ENCODE measurements around the gene RGS7. TPM values are rescaled to one million over a fixed set of nuclear protein-coding genes. Genes with fewer than 3 reads are reported as not detected.
"Not testable (repeated sequence)": the region's sequence is repeated elsewhere in the genome, so short reads cannot be mapped to it uniquely, and the experiment has no call there.

The RGS7 gene
- total RNA-seq, 1 donor from 2014 or later = 1.9 TPM

- no peak overlapping the region for H3K27ac Mint-ChIP-seq
- TF ChIP-seq CTCF (IDR thresholded peaks at IDR 0.05; ENCODE audit: unreplicated experiment) = no peak
- peaks cover 5% of the 10 kb centered on the region for H3K9me3 Mint-ChIP-seq
- no peak for DNase-seq (ENCODE audit: low spot score in 2 of 2, unreplicated experiment in 2 of 2)
- peaks cover 15% of the 10 kb centered on the region for H3K4me1 Mint-ChIP-seq
- no peaks in the 10 kb centered on the region for H3K36me3 Mint-ChIP-seq
- no peaks in the 10 kb centered on the region for H3K27me3 Mint-ChIP-seq (ENCODE audit: low read depth)
- H3K4me3 Mint-ChIP-seq = no peak overlapping the region
These were observed 200.6 kb downstream of the RGS7 start for GRCh38 chr1:241156231-241156965.

- Mint-ChIP-seq H3K4me3 (no peak overlapping the region), H3K27me3 (ENCODE audit: low read depth) (no peaks in the 10 kb centered on the region), H3K27ac (no peak overlapping the region), H3K9me3 (peaks cover 9% of the 10 kb centered on the region), H3K4me1 (no peaks in the 10 kb centered on the region), H3K36me3 (no peaks in the 10 kb centered on the region)
- no peak for DNase-seq (ENCODE audit: low spot score in 2 of 2, unreplicated experiment in 2 of 2)
- TF ChIP-seq CTCF (IDR thresholded peaks at IDR 0.05; ENCODE audit: unreplicated experiment) = no peak
These were observed 211.1 kb downstream of the RGS7 start for GRCh38 chr1:241145881-241146280.

- no peak for DNase-seq (ENCODE audit: low spot score in 2 of 2, unreplicated experiment in 2 of 2)
- no peaks in the 10 kb centered on the region for H3K4me1 Mint-ChIP-seq
- no peak overlapping the region for H3K27ac Mint-ChIP-seq
- no peaks in the 10 kb centered on the region for H3K36me3 Mint-ChIP-seq
- no peak for TF ChIP-seq CTCF (IDR thresholded peaks at IDR 0.05; ENCODE audit: unreplicated experiment)
- no peak overlapping the region for H3K4me3 Mint-ChIP-seq
- no peaks in the 10 kb centered on the region for H3K27me3 Mint-ChIP-seq (ENCODE audit: low read depth)
- H3K9me3 Mint-ChIP-seq = peaks cover 9% of the 10 kb centered on the region
These were observed 213.1 kb downstream of the RGS7 start for GRCh38 chr1:241143765-241144442.

DNA sequence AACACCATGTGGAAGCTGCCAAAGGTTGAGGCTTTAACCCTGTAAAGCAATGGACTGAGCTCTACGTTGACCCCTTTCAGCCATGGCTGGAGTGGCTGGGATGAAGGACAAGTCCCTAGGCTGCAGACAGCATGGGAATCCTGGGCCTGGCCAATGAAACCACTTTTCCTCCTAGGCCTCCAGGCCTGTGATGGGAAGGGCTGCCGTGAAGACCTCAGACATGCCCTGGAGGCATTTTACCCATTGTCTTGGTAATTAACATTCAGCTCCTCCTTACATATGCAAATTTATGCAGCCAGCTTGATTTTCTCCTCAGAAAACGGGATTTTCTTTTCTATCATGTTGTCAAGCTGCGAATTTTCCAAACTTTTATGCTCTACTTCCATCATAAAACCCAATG is 214.5 kb downstream of the RGS7 start:
- Mint-ChIP-seq H3K27ac (no peak overlapping the region), H3K4me3 (no peak overlapping the region), H3K9me3 (peaks cover 9% of the 10 kb centered on the region), H3K36me3 (no peaks in the 10 kb centered on the region), H3K27me3 (ENCODE audit: low read depth) (no peaks in the 10 kb centered on the region), H3K4me1 (no peaks in the 10 kb centered on the region)
- TF ChIP-seq CTCF (IDR thresholded peaks at IDR 0.05; ENCODE audit: unreplicated experiment) = no peak
- no peak for DNase-seq (ENCODE audit: low spot score in 2 of 2, unreplicated experiment in 2 of 2)

DNA sequence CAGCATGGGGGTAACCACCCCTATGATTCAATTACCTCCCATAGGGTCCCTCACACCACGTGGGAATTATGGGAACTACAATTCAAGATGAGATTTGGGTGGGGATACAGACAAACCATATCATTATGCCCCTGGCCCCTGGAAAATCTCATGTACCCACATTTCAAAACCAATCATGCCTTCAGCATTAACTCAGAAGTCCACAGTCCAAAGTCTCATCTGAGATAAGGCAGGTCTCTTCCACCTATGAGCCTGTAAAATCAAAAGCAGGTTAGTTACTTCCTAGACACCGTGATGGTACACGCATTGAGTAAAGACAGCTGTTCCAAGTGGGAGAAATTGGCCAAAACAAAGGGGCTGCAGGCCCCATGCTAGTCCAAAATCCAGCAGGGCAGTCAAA is 215.4 kb downstream of the RGS7 start:
- not testable (repeated sequence) for DNase-seq (ENCODE audit: low spot score in 2 of 2, unreplicated experiment in 2 of 2); H3K9me3 Mint-ChIP-seq; H3K36me3 Mint-ChIP-seq; H3K27ac Mint-ChIP-seq; H3K4me3 Mint-ChIP-seq; H3K27me3 Mint-ChIP-seq (ENCODE audit: low read depth); H3K4me1 Mint-ChIP-seq

GRCh38 chr1:241140670-241141069 is 216.3 kb downstream of the RGS7 start:
- Mint-ChIP-seq H3K9me3 (peaks cover 9% of the 10 kb centered on the region), H3K36me3 (no peaks in the 10 kb centered on the region), H3K4me3 (no peak overlapping the region), H3K4me1 (no peaks in the 10 kb centered on the region), H3K27ac (no peak overlapping the region), H3K27me3 (ENCODE audit: low read depth) (no peaks in the 10 kb centered on the region)
- TF ChIP-seq CTCF (IDR thresholded peaks at IDR 0.05; ENCODE audit: unreplicated experiment) = no peak
- no peak for DNase-seq (ENCODE audit: low spot score in 2 of 2, unreplicated experiment in 2 of 2)

All from mesothelial cell of epicardium (in vitro differentiated cells).